ENCODE data around the gene MTCL1.
A peak's percentile ranks its signal among the peaks of the same experiment; 100 is the strongest.

The MTCL1 gene

GRCh38 chr18:8703781-8704301, 1.5 kb upstream of the MTCL1 start:
- Histone ChIP-seq H3K4me1 (ENCODE audit: insufficient read depth, low read length, severe bottlenecking) (peaks cover 27% of the 10 kb centered on the region), H3K36me3 (ENCODE audit: insufficient read depth, low read length) (no peaks in the 10 kb centered on the region), H4K20me1 (ENCODE audit: insufficient read depth, low read length) (no peaks in the 10 kb centered on the region), H3K27ac (ENCODE audit: low read depth, low read length, poor library complexity, severe bottlenecking) (no peak overlapping the region), H3K4me2 (ENCODE audit: low read length) (peak overlapping the region; percentile 80), H3F3A (ENCODE audit: insufficient read depth, low read length) (no peaks in the 10 kb centered on the region), H3K79me2 (ENCODE audit: insufficient read depth, low read length) (peaks cover 12% of the 10 kb centered on the region), H3K9ac (ENCODE audit: low read length) (no peak overlapping the region), H3K9me2 (ENCODE audit: low read depth, low read length) (no peaks in the 10 kb centered on the region), H2AFZ (ENCODE audit: low read length) (no peak overlapping the region), H3K9me3 (ENCODE audit: low read length) (no peaks in the 10 kb centered on the region), H3K27me3 (ENCODE audit: insufficient read depth, low read length) (0 out of 2 replicates have a peak, but pooled peaks cover 7% of the 10 kb centered on the region), H3K4me3 (ENCODE audit: low read depth, low read length, poor library complexity, severe bottlenecking) (peak overlapping the region; percentile 65)
- no peak for TF ChIP-seq EZH2 (IDR thresholded peaks at IDR 0.05; ENCODE audit: borderline replicate concordance, low read length)
- TF ChIP-seq CTCF (IDR thresholded peaks at IDR 0.05; ENCODE audit: low read length), result no peak

GRCh38 chr18:8704361-8705237, 757 bp upstream of the MTCL1 start:
- no peaks in the 10 kb centered on the region for H4K20me1 ChIP-seq (ENCODE audit: insufficient read depth, low read length)
- H3K27ac ChIP-seq (ENCODE audit: low read depth, low read length, poor library complexity, severe bottlenecking), result no peak overlapping the region
- peaks cover 20% of the 10 kb centered on the region for H3K79me2 ChIP-seq (ENCODE audit: insufficient read depth, low read length)
- H3K36me3 ChIP-seq (ENCODE audit: insufficient read depth, low read length), result no peaks in the 10 kb centered on the region
- H3K9ac ChIP-seq (ENCODE audit: low read length), result peak overlapping the region; percentile 60
- H2AFZ ChIP-seq (ENCODE audit: low read length), result no peak overlapping the region
- TF ChIP-seq EZH2 (IDR thresholded peaks at IDR 0.05; ENCODE audit: borderline replicate concordance, low read length) (no peak), CTCF (IDR thresholded peaks at IDR 0.05; ENCODE audit: low read length) (no peak)
- no peaks in the 10 kb centered on the region for H3F3A ChIP-seq (ENCODE audit: insufficient read depth, low read length)
- no peaks in the 10 kb centered on the region for H3K9me2 ChIP-seq (ENCODE audit: low read depth, low read length)
- H3K4me1 ChIP-seq (ENCODE audit: insufficient read depth, low read length, severe bottlenecking), result peaks cover 35% of the 10 kb centered on the region
- H3K9me3 ChIP-seq (ENCODE audit: low read length), result no peaks in the 10 kb centered on the region
- H3K4me2 ChIP-seq (ENCODE audit: low read length), result peak overlapping the region; percentile 80
- H3K27me3 ChIP-seq (ENCODE audit: insufficient read depth, low read length), result 0 out of 2 replicates have a peak, but pooled peaks cover 7% of the 10 kb centered on the region
- H3K4me3 ChIP-seq (ENCODE audit: low read depth, low read length, poor library complexity, severe bottlenecking), result peak overlapping the region; percentile 65

GRCh38 chr18:8705961-8706790, 820 bp downstream of the MTCL1 start:
- H3K4me2 ChIP-seq (ENCODE audit: low read length), result peak overlapping the region; percentile 87
- peak overlapping the region; percentile 73 for H3K27ac ChIP-seq (ENCODE audit: low read depth, low read length, poor library complexity, severe bottlenecking)
- no peaks in the 10 kb centered on the region for H4K20me1 ChIP-seq (ENCODE audit: insufficient read depth, low read length)
- 0 out of 2 replicates have a peak, but pooled peaks cover 7% of the 10 kb centered on the region for H3K27me3 ChIP-seq (ENCODE audit: insufficient read depth, low read length)
- H3K36me3 ChIP-seq (ENCODE audit: insufficient read depth, low read length), result no peaks in the 10 kb centered on the region
- no peaks in the 10 kb centered on the region for H3K9me2 ChIP-seq (ENCODE audit: low read depth, low read length)
- H3K4me1 ChIP-seq (ENCODE audit: insufficient read depth, low read length, severe bottlenecking), result peaks cover 41% of the 10 kb centered on the region
- no peaks in the 10 kb centered on the region for H3F3A ChIP-seq (ENCODE audit: insufficient read depth, low read length)
- TF ChIP-seq CTCF (IDR thresholded peaks at IDR 0.05; ENCODE audit: low read length), result no peak
- TF ChIP-seq EZH2 (IDR thresholded peaks at IDR 0.05; ENCODE audit: borderline replicate concordance, low read length), result no peak
- no peaks in the 10 kb centered on the region for H3K9me3 ChIP-seq (ENCODE audit: low read length)
- peaks cover 23% of the 10 kb centered on the region for H3K79me2 ChIP-seq (ENCODE audit: insufficient read depth, low read length)
- no peak overlapping the region for H2AFZ ChIP-seq (ENCODE audit: low read length)
- peak overlapping the region; percentile 62 for H3K9ac ChIP-seq (ENCODE audit: low read length)
- H3K4me3 ChIP-seq (ENCODE audit: low read depth, low read length, poor library complexity, severe bottlenecking), result peak overlapping the region; percentile 69
